A673 (cell line): ENCODE measurements around the gene MYLK3.

Experiments
- EZH2 ChIP-seq: fragments of 200-600 bp; sonication (generic); IDR thresholded peaks from 2 replicates; pipeline ENCODE4 v1.6.1; 2017; ENCODE audit warnings: borderline replicate concordance, low read depth, mild to moderate bottlenecking, mixed read lengths, antibody characterized with exemption, low read length; ENCODE audit not compliant: poor library complexity, severe bottlenecking
- TF ChIP-seq, protein P1 (sequence below): fragments of 300-800, 200-600 bp; sonication (generic); conservative IDR thresholded peaks from 2 replicates; pipeline ENCODE4 v1.5.1; 2017; ENCODE audit warnings: low read depth, mild to moderate bottlenecking, antibody characterized with exemption, low read length, moderate library complexity, mixed read lengths

- TF ChIP-seq, protein P1, sequence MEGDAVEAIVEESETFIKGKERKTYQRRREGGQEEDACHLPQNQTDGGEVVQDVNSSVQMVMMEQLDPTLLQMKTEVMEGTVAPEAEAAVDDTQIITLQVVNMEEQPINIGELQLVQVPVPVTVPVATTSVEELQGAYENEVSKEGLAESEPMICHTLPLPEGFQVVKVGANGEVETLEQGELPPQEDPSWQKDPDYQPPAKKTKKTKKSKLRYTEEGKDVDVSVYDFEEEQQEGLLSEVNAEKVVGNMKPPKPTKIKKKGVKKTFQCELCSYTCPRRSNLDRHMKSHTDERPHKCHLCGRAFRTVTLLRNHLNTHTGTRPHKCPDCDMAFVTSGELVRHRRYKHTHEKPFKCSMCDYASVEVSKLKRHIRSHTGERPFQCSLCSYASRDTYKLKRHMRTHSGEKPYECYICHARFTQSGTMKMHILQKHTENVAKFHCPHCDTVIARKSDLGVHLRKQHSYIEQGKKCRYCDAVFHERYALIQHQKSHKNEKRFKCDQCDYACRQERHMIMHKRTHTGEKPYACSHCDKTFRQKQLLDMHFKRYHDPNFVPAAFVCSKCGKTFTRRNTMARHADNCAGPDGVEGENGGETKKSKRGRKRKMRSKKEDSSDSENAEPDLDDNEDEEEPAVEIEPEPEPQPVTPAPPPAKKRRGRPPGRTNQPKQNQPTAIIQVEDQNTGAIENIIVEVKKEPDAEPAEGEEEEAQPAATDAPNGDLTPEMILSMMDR: no peak
- TF ChIP-seq EZH2: no peak
Observed at GRCh38 chr16:46775214-46775613, 27.1 kb upstream of the MYLK3 start.
